Esophagus muscularis mucosa (tissue), 4 donors: ENCODE results near the gene UBE2D3. TPM values are rescaled to one million over a fixed set of nuclear protein-coding genes. Genes with fewer than 3 reads are reported as not detected.
A peak's percentile ranks its signal among the peaks of the same experiment; 100 is the strongest.
"Not testable (repeated sequence)": the region's sequence is repeated elsewhere in the genome, so short reads cannot be mapped to it uniquely, and the experiment has no call there.

Experiments
- DNase-seq: peaks from one replicate; pipeline ENCODE4 v3.0.0-alpha.2; 2017; ENCODE audit errors: extremely low spot score
- H3K27ac ChIP-seq, 4 donors: fragments of 200-600 bp; sonication (generic); replicated peaks in 1 of 4; 1 replicate in 3 of 4; 2 replicates in 1 of 4; pipeline ENCODE4 v1.5.1; 2016 to 2019; ENCODE audit warnings: mild to moderate bottlenecking in 1 of 4
- H3K27me3 ChIP-seq, 4 donors: fragments of 200-600 bp; sonication (generic); one replicate each; pipeline versions ENCODE4 v1.5.1 to v1.6.0; 2016 to 2019
- H3K36me3 ChIP-seq, 4 donors: fragments of 200-600 bp; sonication (generic); one replicate each; pipeline ENCODE4 v1.5.1; 2016 to 2019
- H3K4me1 ChIP-seq, 4 donors: fragments of 200-600 bp; sonication (generic); one replicate each; pipeline ENCODE4 v1.5.1; 2016 to 2019
- H3K4me3 ChIP-seq, 4 donors: fragments of 200-600 bp; sonication (generic); 1 replicate in 2 of 4; 2 replicates in 2 of 4; pipeline ENCODE4 v1.5.1; 2016 to 2019; ENCODE audit warnings: mild to moderate bottlenecking in 4 of 4, moderate library complexity in 1 of 4
- H3K9me3 ChIP-seq, 4 donors: fragments of 200-600 bp; sonication (generic); 1 replicate in 3 of 4; 2 replicates in 1 of 4; pipeline ENCODE4 v1.5.1; 2016 to 2019
- EP300 ChIP-seq: sonication (generic); formaldehyde crosslinking; IDR thresholded peaks from one replicate; pipeline ENCODE4 v1.6.1; 2017; ENCODE audit warnings: antibody characterized with exemption
- POLR2A ChIP-seq: fragments of 450-650 bp; IDR thresholded peaks from one replicate; pipeline ENCODE4 v1.6.1; 2017; ENCODE audit warnings: antibody characterized with exemption, moderate library complexity, mild to moderate bottlenecking, low read depth
- POLR2AphosphoS5 ChIP-seq, 2 donors: sonication (generic); formaldehyde crosslinking; IDR thresholded peaks; one replicate each; pipeline ENCODE4 v1.6.1; 2017; ENCODE audit warnings: antibody characterized with exemption in 2 of 2
- WGBS: methylation state at CpG from one replicate; pipeline ENCODE4 v1.1.5; 2018; 5-methylcytosine and 5-hydroxymethylcytosine counted together
- intact Hi-C: fragments of 100-400 bp; cut with DNase I; formaldehyde crosslinking; loops from one replicate; pipeline ENCODE4 v1.15.1; 2023
- total RNA-seq, 4 donors: library from RNA; depleted of rRNA; stranded (reverse); fragments of >200 nt; gene quantifications; one replicate each; pipeline versions ENCODE4 v1.1.0 to v1.2.1, GENCODE V29; 2016
- TF ChIP-seq, protein P1 (sequence below), 3 experiments: fragments of 200-600 bp in 2 of 3; fragments of 450-650 bp in 1 of 3; sonication (generic) in 2 of 3; IDR thresholded peaks; one replicate each; pipeline ENCODE4 v1.5.1; 2017 to 2019; ENCODE audit warnings: antibody characterized with exemption in 3 of 3, mild to moderate bottlenecking in 2 of 3, moderate library complexity in 1 of 3

The UBE2D3 gene
- total RNA-seq, 4 donors from 2014 or later = 332 to 438 (median 394) TPM

DNA sequence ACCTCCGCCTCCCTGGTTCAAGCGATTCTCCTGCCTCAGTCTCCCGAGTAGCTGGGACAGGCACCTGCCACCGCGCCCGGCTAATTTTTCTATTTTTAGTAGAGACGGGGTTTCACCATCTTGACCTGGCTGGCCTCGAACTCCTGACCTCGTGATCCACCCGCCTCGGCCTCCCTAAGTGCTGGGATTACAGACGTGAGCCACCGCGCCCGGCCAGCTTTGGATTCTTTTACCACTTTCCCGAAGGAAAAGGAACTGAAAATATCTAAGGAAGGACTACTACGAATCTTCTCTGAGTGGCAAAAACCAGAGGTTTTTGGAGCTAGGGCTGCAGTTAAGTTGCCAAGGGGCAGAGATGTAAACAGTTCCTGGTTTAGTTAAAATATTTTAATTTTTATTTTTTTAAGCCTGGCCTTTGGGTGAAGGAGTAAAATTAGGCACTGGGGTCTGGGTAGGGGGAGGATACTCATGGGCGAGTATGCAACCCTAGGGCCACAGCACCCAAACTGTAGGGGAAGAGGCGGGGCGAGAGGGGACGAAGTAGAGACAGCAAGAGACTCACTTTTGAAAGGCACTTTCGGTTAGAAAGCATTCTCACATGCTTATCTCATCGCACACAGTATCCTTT, 40.9 kb upstream of the UBE2D3 start:
- Histone ChIP-seq H3K27me3 (no peaks in the 10 kb centered on the region), H3K4me3 (peak overlapping the region; percentile 68 to 79 (median 73)), H3K4me1 (peaks cover 21 to 26% (median 23%) of the 10 kb centered on the region in 4 donors), H3K9me3 (no peaks in the 10 kb centered on the region), H3K27ac (peak overlapping the region; percentile 95 to 97 (median 96)), H3K36me3 (no peaks in the 10 kb centered on the region)
- WGBS = 18% methylated on average over 23 of the region's 23 CpGs
- TF ChIP-seq POLR2A = no peak
- TF ChIP-seq, protein P1, sequence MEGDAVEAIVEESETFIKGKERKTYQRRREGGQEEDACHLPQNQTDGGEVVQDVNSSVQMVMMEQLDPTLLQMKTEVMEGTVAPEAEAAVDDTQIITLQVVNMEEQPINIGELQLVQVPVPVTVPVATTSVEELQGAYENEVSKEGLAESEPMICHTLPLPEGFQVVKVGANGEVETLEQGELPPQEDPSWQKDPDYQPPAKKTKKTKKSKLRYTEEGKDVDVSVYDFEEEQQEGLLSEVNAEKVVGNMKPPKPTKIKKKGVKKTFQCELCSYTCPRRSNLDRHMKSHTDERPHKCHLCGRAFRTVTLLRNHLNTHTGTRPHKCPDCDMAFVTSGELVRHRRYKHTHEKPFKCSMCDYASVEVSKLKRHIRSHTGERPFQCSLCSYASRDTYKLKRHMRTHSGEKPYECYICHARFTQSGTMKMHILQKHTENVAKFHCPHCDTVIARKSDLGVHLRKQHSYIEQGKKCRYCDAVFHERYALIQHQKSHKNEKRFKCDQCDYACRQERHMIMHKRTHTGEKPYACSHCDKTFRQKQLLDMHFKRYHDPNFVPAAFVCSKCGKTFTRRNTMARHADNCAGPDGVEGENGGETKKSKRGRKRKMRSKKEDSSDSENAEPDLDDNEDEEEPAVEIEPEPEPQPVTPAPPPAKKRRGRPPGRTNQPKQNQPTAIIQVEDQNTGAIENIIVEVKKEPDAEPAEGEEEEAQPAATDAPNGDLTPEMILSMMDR (IDR thresholded peaks at IDR 0.05) = peak in 1 of 3 experiments; percentile 2
- intact Hi-C loops = loop anchor here (1.0 to 2.0 kb wide), 2 partner anchors 40 to 151 kb away; partner anchors contain the start of gene SLC9B1
- DNase-seq = no peak

DNA sequence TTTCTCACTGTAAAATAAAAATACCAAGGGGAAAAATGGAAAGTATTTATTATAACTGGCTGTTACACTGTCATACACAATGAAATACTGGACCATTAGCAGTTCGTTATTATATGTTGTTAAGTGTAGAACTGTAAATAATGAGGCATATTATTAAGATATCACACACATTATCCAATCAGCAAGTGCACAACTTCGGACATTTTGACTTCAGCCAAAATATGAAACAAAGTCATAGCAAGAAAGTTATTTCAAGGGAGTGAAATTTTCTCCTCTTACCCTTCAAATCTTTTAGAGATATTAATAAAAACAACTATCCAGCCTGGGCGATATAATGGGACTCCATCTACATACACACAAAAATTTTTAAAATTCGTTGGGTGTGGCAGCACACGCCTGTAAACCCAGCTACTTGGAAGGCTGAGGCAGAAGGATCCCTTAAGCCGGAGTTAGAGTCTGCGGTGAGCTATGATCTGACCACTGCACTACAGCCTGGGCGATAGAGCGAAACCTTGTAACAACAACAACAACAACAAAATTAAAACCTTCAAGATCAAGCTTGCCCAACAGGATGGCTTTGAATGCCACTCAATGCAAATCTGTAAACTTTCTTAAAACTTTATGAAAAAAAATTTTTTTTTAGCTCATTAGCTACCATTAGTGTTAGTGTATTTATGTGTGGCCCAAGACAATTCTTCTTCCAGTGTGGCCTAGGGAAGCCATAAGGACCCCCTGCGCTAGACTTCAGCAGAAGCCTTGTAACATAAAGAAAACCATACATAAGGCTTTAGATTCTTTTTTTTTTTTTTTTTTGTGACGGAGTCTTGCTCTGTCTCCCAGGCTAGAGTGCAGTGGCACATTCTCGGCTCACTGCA, 40.2 kb upstream of the UBE2D3 start:
- Histone ChIP-seq H3K36me3 (no peaks in the 10 kb centered on the region), H3K9me3 (no peaks in the 10 kb centered on the region), H3K27ac (peak overlapping the region; percentile 95 to 97 (median 96)), H3K4me3 (peak overlapping the region; percentile 68 to 79 (median 73)), H3K4me1 (peaks cover 21 to 26% (median 23%) of the 10 kb centered on the region in 4 donors), H3K27me3 (no peaks in the 10 kb centered on the region)
- WGBS = 86% methylated on average over 12 of the region's 12 CpGs
- DNase-seq = no peak
- TF ChIP-seq POLR2AphosphoS5 (IDR thresholded peaks at IDR 0.05) (no peak), POLR2A (no peak), EP300 (no peak)
- TF ChIP-seq, protein P1 (IDR thresholded peaks at IDR 0.05) = no peak
- intact Hi-C loops = loop anchor here (1.0 to 2.0 kb wide), 3 partner anchors 39 to 151 kb away; partner anchors contain the start of genes MANBA and SLC9B1

DNA sequence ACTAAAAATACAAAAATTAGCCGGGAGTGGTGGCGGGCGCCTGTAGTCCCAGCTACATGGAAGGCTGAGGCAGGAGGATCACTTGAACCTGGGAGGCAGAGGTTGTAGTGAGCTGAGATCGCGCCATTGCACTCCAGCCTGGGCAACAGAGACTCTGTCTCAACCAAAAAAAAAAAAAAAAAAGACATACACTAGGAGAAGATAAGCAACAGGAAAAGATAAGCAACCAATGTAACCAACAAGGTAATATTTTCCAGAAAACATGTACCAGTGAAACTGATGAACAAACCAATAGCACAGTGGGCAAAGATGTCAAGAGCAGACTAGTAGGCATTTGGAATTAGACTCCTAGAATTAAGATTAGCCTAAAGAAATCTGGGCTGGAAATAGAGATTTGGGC, 38.0 kb upstream of the UBE2D3 start:
- H3K36me3 ChIP-seq, H3K4me3 ChIP-seq, DNase-seq, intact Hi-C loops, H3K27me3 ChIP-seq, H3K9me3 ChIP-seq, H3K27ac ChIP-seq: not testable (repeated sequence)
- 100% methylated on average over 5 of the region's 5 CpGs for WGBS
- peaks cover 17 to 21% (median 20%) of the 10 kb centered on the region in 4 donors for H3K4me1 ChIP-seq

DNA sequence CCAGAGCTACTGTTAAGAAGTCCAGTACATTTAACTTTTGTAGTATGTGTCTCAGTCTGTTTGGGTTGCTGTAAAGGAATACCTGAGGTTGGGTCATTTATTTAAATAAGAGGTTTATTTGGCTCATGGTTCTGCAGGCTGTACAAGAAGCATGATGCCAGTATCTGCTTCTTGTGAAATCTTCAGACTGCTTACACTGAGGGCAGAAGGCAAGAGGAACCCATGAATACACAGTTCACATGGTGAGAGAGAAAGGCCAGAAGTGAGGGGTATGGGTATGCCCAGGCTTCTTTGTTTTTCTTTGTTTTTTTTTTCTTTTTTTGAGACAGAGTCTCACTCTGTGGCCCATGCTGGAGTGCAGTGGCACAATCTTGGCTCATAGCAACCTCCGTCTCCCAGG, 35.4 kb upstream of the UBE2D3 start:
- Histone ChIP-seq H3K9me3 (peaks cover 0 to 13% (median 8%) of the 10 kb centered on the region in 4 donors), H3K27ac (no peak overlapping the region), H3K4me1 (peaks cover 3 to 5% (median 4%) of the 10 kb centered on the region in 4 donors), H3K4me3 (no peak overlapping the region), H3K36me3 (no peaks in the 10 kb centered on the region), H3K27me3 (no peaks in the 10 kb centered on the region)
- TF ChIP-seq POLR2AphosphoS5 (IDR thresholded peaks at IDR 0.05) = no peak
- no peak for TF ChIP-seq POLR2A
- TF ChIP-seq, protein P1 (IDR thresholded peaks at IDR 0.05) = no peak
- no peak for TF ChIP-seq EP300
- no peak for DNase-seq
- intact Hi-C loops = no loop called here
- WGBS = 100% methylated on average over 1 of the region's 1 CpG

DNA sequence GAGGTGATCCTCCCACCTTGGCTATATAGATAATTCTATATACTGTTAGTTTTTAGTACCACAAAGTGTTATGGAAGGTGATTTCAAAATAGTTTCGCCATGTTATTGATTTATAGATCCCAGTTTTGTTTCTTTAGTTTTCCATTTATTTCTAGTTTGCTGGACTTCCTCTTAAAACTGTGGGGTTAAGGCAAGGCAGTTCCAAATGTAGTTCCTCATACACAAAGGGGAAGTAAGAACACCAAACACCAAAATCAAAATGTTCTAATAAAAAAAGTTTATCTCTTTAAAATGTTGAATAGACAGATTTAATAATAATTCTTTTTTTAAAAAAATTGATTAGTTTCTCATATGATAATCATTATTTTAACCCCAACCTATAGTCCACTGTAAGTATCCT, 34.7 kb upstream of the UBE2D3 start:
- TF ChIP-seq EP300 = no peak
- TF ChIP-seq POLR2A = no peak

More for the DNA sequence above, 34.7 kb upstream of the UBE2D3 start:
- no peaks in the 10 kb centered on the region for H3K4me1 ChIP-seq
- no peak overlapping the region for H3K27ac ChIP-seq
- peaks cover 0 to 13% (median 8%) of the 10 kb centered on the region in 4 donors for H3K9me3 ChIP-seq
- no peak overlapping the region for H3K4me3 ChIP-seq
- no peak for DNase-seq
- intact Hi-C loops = no loop called here
- no peaks in the 10 kb centered on the region for H3K36me3 ChIP-seq
- H3K27me3 ChIP-seq = no peaks in the 10 kb centered on the region
- WGBS = 86% methylated on average over 1 of the region's 1 CpG
